OCI-LY3 (cell line): ENCODE results near the gene GJC2.

ENCODE experiments used
- H2AFZ ChIP-seq: fragments of 200-600, 300-600 bp; shearing (Covaris generic); 2 replicates; pipeline ENCODE4 v1.6.0; 2014; ENCODE audit warnings: antibody characterized with exemption, low read depth, low read length
- H3K27ac ChIP-seq: fragments of 200-600, 300-600 bp; sonication (generic); 2 replicates; pipeline ENCODE4 v1.5.1; 2014; ENCODE audit warnings: mild to moderate bottlenecking, low read length, moderate library complexity, mixed read lengths
- H3K27me3 ChIP-seq: fragments of 200-600, 300-600 bp; sonication (generic); 2 replicates; pipeline ENCODE4 v1.6.1; 2014; ENCODE audit warnings: low read depth, low read length, mixed read lengths
- H3K36me3 ChIP-seq: fragments of 200-600, 300-600 bp; sonication (generic); replicated peaks from 2 replicates; pipeline ENCODE3; 2014; ENCODE audit warnings: low read depth, low read length, mixed read lengths
- H3K4me1 ChIP-seq: fragments of 300-600, 200-600 bp; sonication (generic); 2 replicates; pipeline ENCODE4 v1.6.1; 2014; ENCODE audit warnings: low read length, mixed read lengths
- H3K4me2 ChIP-seq: fragments of 200-600, 300-600 bp; sonication (generic); 2 replicates; pipeline ENCODE4 v1.6.1; 2014; ENCODE audit warnings: low read length, mixed read lengths
- H3K4me3 ChIP-seq: fragments of 300-600, 200-600 bp; sonication (generic); 2 replicates; pipeline ENCODE4 v1.5.1; 2014; ENCODE audit warnings: antibody characterized with exemption, mild to moderate bottlenecking, low read length, moderate library complexity
- H3K79me2 ChIP-seq: fragments of 300-600, 200-600 bp; shearing (Covaris generic); 2 replicates; pipeline ENCODE4 v1.6.1; 2014; ENCODE audit warnings: mild to moderate bottlenecking, low read length, mixed read lengths
- H3K9ac ChIP-seq: fragments of 300-600, 200-600 bp; shearing (Covaris generic); 2 replicates; pipeline ENCODE4 v1.6.0; 2014; ENCODE audit warnings: mild to moderate bottlenecking, low read length, moderate library complexity
- H3K9me3 ChIP-seq: fragments of 200-600, 300-600 bp; shearing (Covaris generic); 2 replicates; pipeline ENCODE4 v1.6.1; 2014; ENCODE audit warnings: low read length, mixed read lengths; ENCODE audit not compliant: insufficient read depth
- H4K20me1 ChIP-seq: fragments of 200-600, 300-600 bp; sonication (generic); 2 replicates; pipeline ENCODE4 v1.6.1; 2016; ENCODE audit warnings: low read length, mixed read lengths; ENCODE audit not compliant: insufficient read depth
- CTCF ChIP-seq: fragments of 200-600, 300-600 bp; sonication (generic); IDR thresholded peaks from 2 replicates; pipeline ENCODE4 v1.5.1; 2014; ENCODE audit warnings: antibody characterized with exemption, low read length, low read depth
- EZH2phosphoT487 ChIP-seq: fragments of 200-600 bp; shearing (Covaris generic); IDR thresholded peaks from 2 replicates; pipeline ENCODE4 v1.6.1; 2018; ENCODE audit warnings: antibody characterized with exemption, mixed run types, low read depth

GJC2 gene

GRCh38 chr1:228180271-228180958, 30.7 kb downstream of the GJC2 start:
- TF ChIP-seq CTCF, result peak; percentile 31
- no peak for TF ChIP-seq EZH2phosphoT487
- H2AFZ ChIP-seq, result no peak overlapping the region
- H4K20me1 ChIP-seq, result no peaks in the 10 kb centered on the region
- H3K9ac ChIP-seq, result no peak overlapping the region
- no peaks in the 10 kb centered on the region for H3K9me3 ChIP-seq
- no peak overlapping the region for H3K4me3 ChIP-seq
- no peak overlapping the region for H3K4me2 ChIP-seq
- no peaks in the 10 kb centered on the region for H3K4me1 ChIP-seq
- H3K36me3 ChIP-seq, result no peaks in the 10 kb centered on the region
- H3K27me3 ChIP-seq, result no peaks in the 10 kb centered on the region
- no peaks in the 10 kb centered on the region for H3K79me2 ChIP-seq
- H3K27ac ChIP-seq, result no peak overlapping the region

GRCh38 chr1:228180959-228181644, 31.4 kb downstream of the GJC2 start:
- H3K4me2 ChIP-seq, result no peak overlapping the region
- no peaks in the 10 kb centered on the region for H3K27me3 ChIP-seq
- no peaks in the 10 kb centered on the region for H3K9me3 ChIP-seq
- no peak overlapping the region for H3K4me3 ChIP-seq
- no peak overlapping the region for H2AFZ ChIP-seq
- H3K79me2 ChIP-seq, result no peaks in the 10 kb centered on the region
- H3K36me3 ChIP-seq, result no peaks in the 10 kb centered on the region
- H3K9ac ChIP-seq, result no peak overlapping the region
- H4K20me1 ChIP-seq, result no peaks in the 10 kb centered on the region
- no peak overlapping the region for H3K27ac ChIP-seq
- no peak for TF ChIP-seq CTCF
- TF ChIP-seq EZH2phosphoT487, result no peak
- H3K4me1 ChIP-seq, result no peaks in the 10 kb centered on the region

GRCh38 chr1:228181645-228182034, 31.9 kb downstream of the GJC2 start:
- no peak for TF ChIP-seq CTCF
- no peak for TF ChIP-seq EZH2phosphoT487
- Histone ChIP-seq H3K4me3 (no peak overlapping the region), H2AFZ (no peak overlapping the region), H3K79me2 (no peaks in the 10 kb centered on the region), H3K4me1 (no peaks in the 10 kb centered on the region), H4K20me1 (no peaks in the 10 kb centered on the region), H3K36me3 (no peaks in the 10 kb centered on the region), H3K9me3 (no peaks in the 10 kb centered on the region), H3K27me3 (no peaks in the 10 kb centered on the region), H3K27ac (no peak overlapping the region), H3K4me2 (no peak overlapping the region), H3K9ac (no peak overlapping the region)

- no peak for TF ChIP-seq EZH2phosphoT487
- TF ChIP-seq CTCF, result no peak
- Histone ChIP-seq H3K9me3 (no peaks in the 10 kb centered on the region), H3K79me2 (no peaks in the 10 kb centered on the region), H2AFZ (no peak overlapping the region), H3K9ac (no peak overlapping the region), H3K36me3 (no peaks in the 10 kb centered on the region), H3K4me3 (no peak overlapping the region), H3K27me3 (no peaks in the 10 kb centered on the region), H4K20me1 (no peaks in the 10 kb centered on the region), H3K27ac (no peak overlapping the region), H3K4me2 (no peak overlapping the region), H3K4me1 (no peaks in the 10 kb centered on the region)
Measured at GRCh38 chr1:228182296-228183030, 32.7 kb downstream of the GJC2 start.
